ENCODE results near the gene RAB40C.

RAB40C gene

GRCh38 chr16:624526-625070 is 34.7 kb downstream of the RAB40C start:
- in situ Hi-C loops (cut with HindIII; ENCODE audit: low sequenced_read_pairs) = no loop called here
- DNase-seq (ENCODE audit: low read depth) = no peak
- no peak for TF ChIP-seq CTCF (IDR thresholded peaks at IDR 0.05; ENCODE audit: low read depth, low read length, missing control alignments)
- H3K4me3 ChIP-seq (ENCODE audit: low read depth, low read length) = no peak overlapping the region

DNA sequence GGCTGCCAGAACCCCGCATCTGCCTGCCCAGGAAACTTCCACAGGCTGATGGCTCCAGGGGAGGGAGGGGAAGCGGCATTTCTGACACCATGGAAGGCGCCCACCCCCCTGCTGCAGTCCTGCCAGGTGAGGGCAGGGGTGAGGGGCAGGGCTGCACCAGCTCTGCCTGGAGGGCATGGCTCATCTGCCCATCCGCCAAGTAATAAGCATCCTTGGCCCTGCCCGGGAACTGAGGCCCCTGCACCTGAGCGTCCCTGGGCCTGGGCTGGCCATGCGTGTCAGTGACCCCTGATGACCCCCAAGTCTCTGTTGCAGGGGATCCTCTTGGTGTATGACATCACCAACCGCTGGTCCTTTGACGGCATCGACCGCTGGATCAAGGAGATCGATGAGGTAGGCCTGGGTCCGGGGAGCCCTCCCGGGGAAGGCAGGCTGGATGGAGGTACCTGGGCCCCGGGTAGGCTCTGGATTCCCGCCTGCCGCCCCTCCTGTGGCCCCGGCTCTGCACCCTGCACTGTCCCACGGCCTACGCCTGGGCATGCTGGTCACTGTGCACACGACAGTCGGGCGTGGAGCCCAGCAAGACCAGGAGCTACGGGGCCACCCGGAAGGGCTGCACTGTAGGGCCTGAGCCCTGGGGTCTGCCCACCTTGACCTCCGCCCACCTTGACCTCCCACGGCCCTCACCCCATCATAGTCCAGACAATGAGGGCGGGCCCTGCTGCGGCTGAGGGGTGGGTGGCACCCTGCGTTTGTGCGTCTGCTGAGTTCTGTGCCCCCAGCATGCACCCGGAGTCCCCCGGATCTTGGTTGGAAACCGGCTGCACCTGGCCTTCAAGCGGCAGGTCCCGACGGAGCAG is 35.5 kb downstream of the RAB40C start:
- no peak for DNase-seq (ENCODE audit: low read depth)
- in situ Hi-C loops (cut with HindIII; ENCODE audit: low sequenced_read_pairs) = no loop called here
- H3K4me3 ChIP-seq (ENCODE audit: low read depth, low read length) = no peak overlapping the region
- TF ChIP-seq CTCF (IDR thresholded peaks at IDR 0.05; ENCODE audit: low read depth, low read length, missing control alignments) = no peak

- TF ChIP-seq CTCF (IDR thresholded peaks at IDR 0.05; ENCODE audit: low read depth, low read length, missing control alignments) = no peak
- no peak overlapping the region for H3K4me3 ChIP-seq (ENCODE audit: low read depth, low read length)
- no peak for DNase-seq (ENCODE audit: low read depth)
- in situ Hi-C loops (cut with HindIII; ENCODE audit: low sequenced_read_pairs) = no loop called here
Measured at GRCh38 chr16:625977-626765, 36.3 kb downstream of the RAB40C start.

GRCh38 chr16:626787-627453 is 37.1 kb downstream of the RAB40C start:
- in situ Hi-C loops (cut with HindIII; ENCODE audit: low sequenced_read_pairs) = no loop called here

GRCh38 chr16:627454-628239 is 37.8 kb downstream of the RAB40C start:
- no peak overlapping the region for H3K4me3 ChIP-seq (ENCODE audit: low read depth, low read length)
- no peak for TF ChIP-seq CTCF (IDR thresholded peaks at IDR 0.05; ENCODE audit: low read depth, low read length, missing control alignments)
- in situ Hi-C loops (cut with HindIII; ENCODE audit: low sequenced_read_pairs) = no loop called here
- DNase-seq (ENCODE audit: low read depth) = no peak

More at GRCh38 chr16:626787-627453, 37.1 kb downstream of the RAB40C start:
- DNase-seq (ENCODE audit: low read depth) = peak; percentile 94
- H3K4me3 ChIP-seq (ENCODE audit: low read depth, low read length) = no peak overlapping the region
- no peak for TF ChIP-seq CTCF (IDR thresholded peaks at IDR 0.05; ENCODE audit: low read depth, low read length, missing control alignments)
